DND-41 (cell line): ENCODE results near the gene FOXP1.

Experiments used
- ATAC-seq: fragments of 200-7000 bp; cut with Tn5 transposase; 3 replicates; pipeline ENCODE4 v1.9.1; 2021; ENCODE audit warnings: low read depth; ENCODE audit not compliant: insufficient read depth
- DNase-seq: peaks from one replicate; pipeline ENCODE4 v3.0.0-alpha.2; 2020
- H2AFZ ChIP-seq: 2 replicates; pipeline ENCODE4 v1.6.0; 2012; ENCODE audit warnings: low read depth, low read length
- H3K27ac ChIP-seq: 2 replicates; pipeline ENCODE4 v1.5.1; 2012; ENCODE audit warnings: low read length, inconsistent platforms
- H3K27me3 ChIP-seq: fragments of 200-600 bp; sonication (generic); 2 replicates; pipeline ENCODE4 v1.6.0; 2012; ENCODE audit warnings: low read length, mild to moderate bottlenecking, inconsistent platforms; ENCODE audit not compliant: insufficient read depth, poor library complexity
- H3K36me3 ChIP-seq: 2 replicates; pipeline ENCODE4 v1.5.1; 2012; ENCODE audit warnings: low read length, inconsistent platforms; ENCODE audit not compliant: insufficient read depth
- H3K4me1 ChIP-seq: 2 replicates; pipeline ENCODE4 v1.5.1; 2012; ENCODE audit warnings: mild to moderate bottlenecking, low read length; ENCODE audit not compliant: insufficient read depth
- H3K4me2 ChIP-seq: 2 replicates; pipeline ENCODE4 v1.6.0; 2012; ENCODE audit warnings: mild to moderate bottlenecking, moderate library complexity, low read length, inconsistent platforms; ENCODE audit not compliant: insufficient read depth
- H3K4me3 ChIP-seq, 2 experiments: fragments of 200-600 bp in 1 of 2; shearing (Covaris generic) in 1 of 2; 2 replicates each; pipeline ENCODE4 v1.5.1; 2012 to 2016; ENCODE audit warnings: inconsistent platforms in 2 of 2, low read length in 2 of 2, mild to moderate bottlenecking in 2 of 2, low read depth in 1 of 2, moderate library complexity in 1 of 2
- H3K79me2 ChIP-seq: 2 replicates; pipeline ENCODE4 v1.6.0; 2012; ENCODE audit warnings: low read length, inconsistent platforms; ENCODE audit not compliant: insufficient read depth
- H3K9ac ChIP-seq: 2 replicates; pipeline ENCODE4 v1.6.0; 2012; ENCODE audit warnings: low read depth, mild to moderate bottlenecking, inconsistent platforms, low read length, moderate library complexity
- H3K9me3 ChIP-seq: 2 replicates; pipeline ENCODE4 v1.5.1; 2012; ENCODE audit warnings: low read length, moderate library complexity, mild to moderate bottlenecking, inconsistent platforms; ENCODE audit not compliant: insufficient read depth, severe bottlenecking
- H4K20me1 ChIP-seq: 2 replicates; pipeline ENCODE4 v1.6.0; 2012; ENCODE audit warnings: low read length; ENCODE audit not compliant: insufficient read depth
- EZH2 ChIP-seq: IDR thresholded peaks from 3 replicates; pipeline ENCODE4 v1.6.1; 2012; ENCODE audit warnings: borderline replicate concordance, low read depth, mild to moderate bottlenecking, moderate library complexity, low read length, inconsistent platforms; ENCODE audit not compliant: severe bottlenecking
- TF ChIP-seq, protein P1 (sequence below): IDR thresholded peaks from 2 replicates; pipeline ENCODE4 v1.5.1; 2012; ENCODE audit warnings: borderline replicate concordance, low read length, moderate library complexity, mild to moderate bottlenecking; ENCODE audit not compliant: poor library complexity, severe bottlenecking; ENCODE audit errors: extremely low read depth

The FOXP1 gene

DNA sequence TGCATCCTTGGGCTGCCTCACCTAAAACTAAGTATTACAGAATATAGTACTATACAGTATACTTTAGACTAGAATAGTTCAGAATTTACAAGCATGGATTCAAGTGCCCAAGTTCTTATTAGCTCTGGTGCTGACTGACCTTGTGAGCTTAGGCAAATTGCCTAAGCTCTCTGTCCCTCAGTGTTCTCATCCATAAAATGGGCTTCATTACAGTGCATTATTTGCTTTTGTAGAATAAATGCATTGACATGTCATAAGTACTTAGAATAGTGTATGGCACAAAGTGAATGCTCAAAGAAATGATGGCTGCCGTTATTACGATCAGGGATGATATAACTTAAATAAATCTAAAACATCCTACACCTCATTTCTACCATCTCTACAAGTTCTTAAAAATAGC lies 269.7 kb downstream of the FOXP1 start:
- Histone ChIP-seq H3K27me3 (no peaks in the 10 kb centered on the region), H4K20me1 (peaks cover 7% of the 10 kb centered on the region; the same call in 1 of the 2 replicates), H3K4me2 (no peak overlapping the region), H3K4me3 (no peak overlapping the region), H3K27ac (no peak overlapping the region), H2AFZ (no peak overlapping the region), H3K9ac (no peak overlapping the region), H3K4me1 (peaks cover 26% of the 10 kb centered on the region), H3K36me3 (no peaks in the 10 kb centered on the region), H3K79me2 (0 out of 2 replicates have a peak, but pooled peaks cover 6% of the 10 kb centered on the region), H3K9me3 (no peaks in the 10 kb centered on the region)
- ATAC-seq (no peak), DNase-seq (no peak)
- TF ChIP-seq, protein P1, sequence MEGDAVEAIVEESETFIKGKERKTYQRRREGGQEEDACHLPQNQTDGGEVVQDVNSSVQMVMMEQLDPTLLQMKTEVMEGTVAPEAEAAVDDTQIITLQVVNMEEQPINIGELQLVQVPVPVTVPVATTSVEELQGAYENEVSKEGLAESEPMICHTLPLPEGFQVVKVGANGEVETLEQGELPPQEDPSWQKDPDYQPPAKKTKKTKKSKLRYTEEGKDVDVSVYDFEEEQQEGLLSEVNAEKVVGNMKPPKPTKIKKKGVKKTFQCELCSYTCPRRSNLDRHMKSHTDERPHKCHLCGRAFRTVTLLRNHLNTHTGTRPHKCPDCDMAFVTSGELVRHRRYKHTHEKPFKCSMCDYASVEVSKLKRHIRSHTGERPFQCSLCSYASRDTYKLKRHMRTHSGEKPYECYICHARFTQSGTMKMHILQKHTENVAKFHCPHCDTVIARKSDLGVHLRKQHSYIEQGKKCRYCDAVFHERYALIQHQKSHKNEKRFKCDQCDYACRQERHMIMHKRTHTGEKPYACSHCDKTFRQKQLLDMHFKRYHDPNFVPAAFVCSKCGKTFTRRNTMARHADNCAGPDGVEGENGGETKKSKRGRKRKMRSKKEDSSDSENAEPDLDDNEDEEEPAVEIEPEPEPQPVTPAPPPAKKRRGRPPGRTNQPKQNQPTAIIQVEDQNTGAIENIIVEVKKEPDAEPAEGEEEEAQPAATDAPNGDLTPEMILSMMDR = no peak
- no peak for TF ChIP-seq EZH2

DNA sequence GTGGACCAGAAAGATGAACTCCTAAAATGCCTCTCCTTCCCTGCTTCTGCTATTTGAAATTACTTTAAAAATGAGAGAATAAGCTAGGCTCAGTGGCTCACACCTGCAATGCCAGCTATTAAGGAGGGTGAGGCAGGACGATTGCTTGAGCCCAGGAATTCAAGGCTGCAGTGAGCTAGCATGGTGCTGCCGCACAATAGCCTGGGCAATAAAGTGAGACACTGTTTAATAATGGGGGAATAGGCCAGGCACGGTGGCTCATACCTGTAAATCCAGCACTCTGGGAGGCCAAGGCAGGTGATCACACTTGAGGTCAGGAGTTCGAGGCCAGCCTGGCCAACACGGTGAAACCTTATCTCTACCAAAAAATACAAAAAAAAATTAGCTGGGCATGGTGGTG lies 271.1 kb downstream of the FOXP1 start:
- no peaks in the 10 kb centered on the region for H3K27me3 ChIP-seq
- no peak overlapping the region for H3K27ac ChIP-seq
- no peak overlapping the region for H3K4me3 ChIP-seq
- no peaks in the 10 kb centered on the region for H3K9me3 ChIP-seq
- no peak overlapping the region for H2AFZ ChIP-seq
- DNase-seq (no peak), ATAC-seq (no peak)
- no peak overlapping the region for H3K4me2 ChIP-seq
- H3K36me3 ChIP-seq = no peaks in the 10 kb centered on the region
- H3K79me2 ChIP-seq = peaks cover 6% of the 10 kb centered on the region; the same call in 1 of the 2 replicates
- H3K4me1 ChIP-seq = peaks cover 18% of the 10 kb centered on the region
- no peak overlapping the region for H3K9ac ChIP-seq
- peaks cover 7% of the 10 kb centered on the region; the same call in 1 of the 2 replicates for H4K20me1 ChIP-seq
- TF ChIP-seq, protein P1 = no peak
- TF ChIP-seq EZH2 = no peak

DNA sequence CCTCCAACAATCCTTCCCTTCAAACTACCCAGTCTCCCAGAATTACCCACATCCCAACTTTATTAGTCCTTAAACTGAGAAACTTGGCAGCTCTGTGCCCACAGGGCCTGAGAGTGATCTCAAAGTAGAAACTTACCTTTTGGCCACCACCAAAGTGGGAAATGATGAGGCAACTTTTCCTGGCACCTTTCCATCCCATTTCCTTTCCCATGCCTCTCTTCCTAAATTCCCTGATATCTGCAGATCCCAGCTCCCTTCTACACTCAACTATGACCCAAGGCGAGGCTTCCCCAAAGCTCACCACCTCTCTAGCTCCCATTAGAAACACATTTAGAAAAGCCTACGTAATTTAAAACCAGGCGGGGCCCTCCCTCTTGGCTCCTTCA lies 271.9 kb downstream of the FOXP1 start:
- TF ChIP-seq, protein P1 = no peak
- no peak for TF ChIP-seq EZH2
- H3K9me3 ChIP-seq = no peaks in the 10 kb centered on the region
- no peak overlapping the region for H2AFZ ChIP-seq
- H3K36me3 ChIP-seq = no peaks in the 10 kb centered on the region
- H4K20me1 ChIP-seq = peaks cover 7% of the 10 kb centered on the region; the same call in 1 of the 2 replicates
- ATAC-seq = no peak
- no peak overlapping the region for H3K4me2 ChIP-seq
- no peak overlapping the region for H3K4me3 ChIP-seq
- no peaks in the 10 kb centered on the region for H3K27me3 ChIP-seq
- no peak for DNase-seq
- H3K27ac ChIP-seq = no peak overlapping the region
- no peak overlapping the region for H3K9ac ChIP-seq
- peaks cover 18% of the 10 kb centered on the region for H3K4me1 ChIP-seq
- H3K79me2 ChIP-seq = peaks cover 2% of the 10 kb centered on the region; the same call in 1 of the 2 replicates
